Adipocyte (in vitro differentiated cells): ENCODE results near the gene PEAK1.

Experiments used
- DNase-seq: peaks from one replicate; pipeline ENCODE4 v3.0.0-alpha.2; 2015; ENCODE audit warnings: low read depth
- H3K27me3 ChIP-seq: replicated peaks from 2 replicates; pipeline ENCODE4 v1.7.0; 2013; ENCODE audit warnings: mild to moderate bottlenecking, low read length, moderate library complexity; ENCODE audit not compliant: control insufficient read depth, insufficient read depth
- H3K36me3 ChIP-seq: 2 replicates; pipeline ENCODE4 v1.7.0; 2013; ENCODE audit warnings: low read length, mild to moderate bottlenecking, moderate library complexity; ENCODE audit not compliant: control insufficient read depth, insufficient read depth, severe bottlenecking
- H3K4me1 ChIP-seq: 2 replicates; pipeline ENCODE4 v1.7.0; 2013; ENCODE audit warnings: mild to moderate bottlenecking, low read length, moderate library complexity; ENCODE audit not compliant: control insufficient read depth, insufficient read depth
- H3K4me3 ChIP-seq: 2 replicates; pipeline ENCODE4 v1.7.0; 2013; ENCODE audit warnings: mild to moderate bottlenecking, low read length, moderate library complexity
- H3K9ac ChIP-seq: 2 replicates; pipeline ENCODE4 v1.7.0; 2013; ENCODE audit warnings: mild to moderate bottlenecking, low read length, moderate library complexity
- H3K9me3 ChIP-seq: 2 replicates; pipeline ENCODE4 v1.7.0; 2013; ENCODE audit warnings: mild to moderate bottlenecking, low read length, moderate library complexity; ENCODE audit not compliant: control insufficient read depth

The PEAK1 gene

GRCh38 chr15:77066971-77067690 lies 352.8 kb downstream of the PEAK1 start:
- peaks cover 76% of the 10 kb centered on the region for H3K4me1 ChIP-seq
- H3K27me3 ChIP-seq: no peaks in the 10 kb centered on the region
- H3K9me3 ChIP-seq: no peaks in the 10 kb centered on the region
- H3K4me3 ChIP-seq: peak overlapping the region; percentile 95
- H3K36me3 ChIP-seq: peaks cover 12% of the 10 kb centered on the region
- H3K9ac ChIP-seq: no peak overlapping the region
- no peak for DNase-seq

GRCh38 chr15:77064539-77065308 lies 355.2 kb downstream of the PEAK1 start:
- DNase-seq: no peak
- peaks cover 86% of the 10 kb centered on the region for H3K4me1 ChIP-seq
- H3K4me3 ChIP-seq: peak overlapping the region; percentile 46
- peak overlapping the region; percentile 64 for H3K9ac ChIP-seq
- no peaks in the 10 kb centered on the region for H3K27me3 ChIP-seq
- H3K9me3 ChIP-seq: no peaks in the 10 kb centered on the region
- peaks cover 12% of the 10 kb centered on the region for H3K36me3 ChIP-seq

- peaks cover 92% of the 10 kb centered on the region for H3K4me1 ChIP-seq
Measured at GRCh38 chr15:77064063-77064462, 355.8 kb downstream of the PEAK1 start.

GRCh38 chr15:77063249-77063648 lies 356.7 kb downstream of the PEAK1 start:
- Histone ChIP-seq H3K9me3 (no peaks in the 10 kb centered on the region), H3K36me3 (peaks cover 4% of the 10 kb centered on the region), H3K4me3 (no peak overlapping the region), H3K9ac (peak overlapping the region; percentile 65), H3K4me1 (peaks cover 90% of the 10 kb centered on the region), H3K27me3 (no peaks in the 10 kb centered on the region)
- DNase-seq: no peak

More at GRCh38 chr15:77064063-77064462, 355.8 kb downstream of the PEAK1 start:
- H3K4me3 ChIP-seq: peak overlapping the region; percentile 46
- DNase-seq: no peak
- H3K36me3 ChIP-seq: peaks cover 10% of the 10 kb centered on the region
- H3K9ac ChIP-seq: peak overlapping the region; percentile 65
- H3K27me3 ChIP-seq: no peaks in the 10 kb centered on the region
- no peaks in the 10 kb centered on the region for H3K9me3 ChIP-seq

GRCh38 chr15:77060546-77060945 lies 359.4 kb downstream of the PEAK1 start:
- Histone ChIP-seq H3K36me3 (peaks cover 18% of the 10 kb centered on the region), H3K4me3 (peak overlapping the region; percentile 70), H3K9ac (peak overlapping the region; percentile 89), H3K4me1 (peaks cover 90% of the 10 kb centered on the region), H3K9me3 (no peaks in the 10 kb centered on the region), H3K27me3 (no peaks in the 10 kb centered on the region)
- peak; percentile 75 for DNase-seq

- H3K4me3 ChIP-seq: peak overlapping the region; percentile 70
- no peaks in the 10 kb centered on the region for H3K27me3 ChIP-seq
- peaks cover 84% of the 10 kb centered on the region for H3K4me1 ChIP-seq
- peak overlapping the region; percentile 89 for H3K9ac ChIP-seq
- peak; percentile 60 for DNase-seq
- peaks cover 25% of the 10 kb centered on the region for H3K36me3 ChIP-seq
- no peaks in the 10 kb centered on the region for H3K9me3 ChIP-seq
Measured at GRCh38 chr15:77059786-77060361, 360.0 kb downstream of the PEAK1 start.

- H3K36me3 ChIP-seq: peaks cover 37% of the 10 kb centered on the region
- H3K27me3 ChIP-seq: no peaks in the 10 kb centered on the region
- H3K4me3 ChIP-seq: no peak overlapping the region
- H3K9me3 ChIP-seq: no peaks in the 10 kb centered on the region
- H3K4me1 ChIP-seq: peaks cover 83% of the 10 kb centered on the region
- no peak for DNase-seq
- no peak overlapping the region for H3K9ac ChIP-seq
Measured at GRCh38 chr15:77058468-77058867, 361.4 kb downstream of the PEAK1 start.

- Histone ChIP-seq H3K9me3 (no peaks in the 10 kb centered on the region), H3K4me3 (no peak overlapping the region), H3K27me3 (no peaks in the 10 kb centered on the region), H3K36me3 (peaks cover 43% of the 10 kb centered on the region), H3K9ac (no peak overlapping the region), H3K4me1 (peaks cover 79% of the 10 kb centered on the region)
- no peak for DNase-seq
Measured at GRCh38 chr15:77057685-77058084, 362.2 kb downstream of the PEAK1 start.

GRCh38 chr15:77057072-77057471 lies 362.8 kb downstream of the PEAK1 start:
- Histone ChIP-seq H3K4me3 (no peak overlapping the region), H3K9me3 (no peaks in the 10 kb centered on the region), H3K4me1 (peaks cover 75% of the 10 kb centered on the region), H3K9ac (no peak overlapping the region), H3K27me3 (no peaks in the 10 kb centered on the region), H3K36me3 (peaks cover 49% of the 10 kb centered on the region)
- peak; percentile 60 for DNase-seq

GRCh38 chr15:77053709-77054108 lies 366.2 kb downstream of the PEAK1 start:
- no peak for DNase-seq
- no peaks in the 10 kb centered on the region for H3K9me3 ChIP-seq
- peaks cover 81% of the 10 kb centered on the region for H3K36me3 ChIP-seq
- H3K27me3 ChIP-seq: no peaks in the 10 kb centered on the region
- H3K4me3 ChIP-seq: no peak overlapping the region
- H3K9ac ChIP-seq: no peak overlapping the region
- H3K4me1 ChIP-seq: peaks cover 61% of the 10 kb centered on the region

GRCh38 chr15:77052556-77052955 lies 367.3 kb downstream of the PEAK1 start:
- peaks cover 61% of the 10 kb centered on the region for H3K4me1 ChIP-seq
- no peak for DNase-seq
- H3K36me3 ChIP-seq: peaks cover 80% of the 10 kb centered on the region
- no peaks in the 10 kb centered on the region for H3K27me3 ChIP-seq
- H3K9ac ChIP-seq: no peak overlapping the region
- H3K9me3 ChIP-seq: no peaks in the 10 kb centered on the region
- H3K4me3 ChIP-seq: no peak overlapping the region
